Calu3 (cell line): ENCODE measurements around the gene SETSIP. TPM values are rescaled to one million over a fixed set of nuclear protein-coding genes. Genes with fewer than 3 reads are reported as not detected.
"Not testable (repeated sequence)": the region's sequence is repeated elsewhere in the genome, so short reads cannot be mapped to it uniquely, and the experiment has no call there.

Experiments
- BruUV-seq: library from RNA; stranded (reverse); fragments of 400-500 nt; replicated peaks from 2 replicates; lab custom pipeline; 2021; lab: Mats Ljungman, UMichigan
- CTCF ChIA-PET: fragments of 300-600 bp; sonication (Branson Sonifier 250); formaldehyde crosslinking; loops from one replicate; lab custom pipeline; 2022; ENCODE audit warnings: antibody characterized with exemption; lab: Charles Lee
- DNase-seq: peaks from one replicate; pipeline ENCODE4 v3.0.0; 2022
- H3K27ac Mint-ChIP-seq: one replicate; pipeline ENCODE4 v1.8.0; 2022; ENCODE audit warnings: mixed read lengths; ENCODE audit not compliant: unreplicated experiment
- H3K27me3 Mint-ChIP-seq: one replicate; pipeline ENCODE4 v1.8.0; 2022; ENCODE audit warnings: mixed read lengths; ENCODE audit not compliant: unreplicated experiment
- H3K36me3 Mint-ChIP-seq: one replicate; pipeline ENCODE4 v1.8.0; 2022; ENCODE audit warnings: mild to moderate bottlenecking, moderate library complexity, mixed read lengths; ENCODE audit not compliant: insufficient read depth, unreplicated experiment
- H3K4me1 Mint-ChIP-seq: one replicate; pipeline ENCODE4 v1.8.0; 2022; ENCODE audit warnings: mild to moderate bottlenecking, low read depth, mixed read lengths; ENCODE audit not compliant: unreplicated experiment
- H3K4me3 Mint-ChIP-seq: one replicate; pipeline ENCODE4 v1.8.0; 2022; ENCODE audit warnings: mild to moderate bottlenecking, low read depth, moderate library complexity, mixed read lengths; ENCODE audit not compliant: unreplicated experiment
- H3K9me3 Mint-ChIP-seq: one replicate; pipeline ENCODE4 v1.8.0; 2022; ENCODE audit warnings: low read depth, mixed read lengths; ENCODE audit not compliant: unreplicated experiment
- intact Hi-C: fragments of 100-400 bp; cut with micrococcal nuclease; formaldehyde crosslinking; loops from one replicate; pipeline ENCODE4 v1.10.0; 2022; ENCODE audit not compliant: unreplicated experiment
- total RNA-seq: library from RNA; stranded (reverse); gene quantifications from 2 replicates; pipeline ENCODE4 v1.2.3, GENCODE V29; 2022
- TF ChIP-seq, protein P1 (sequence below): fragments of 200-600 bp; IDR thresholded peaks from one replicate; pipeline ENCODE4 v1.8.0; 2022; ENCODE audit warnings: antibody characterized with exemption; ENCODE audit not compliant: unreplicated experiment

The SETSIP gene
- total RNA-seq, 1 experiment from 2014 or later = not detected

DNA sequence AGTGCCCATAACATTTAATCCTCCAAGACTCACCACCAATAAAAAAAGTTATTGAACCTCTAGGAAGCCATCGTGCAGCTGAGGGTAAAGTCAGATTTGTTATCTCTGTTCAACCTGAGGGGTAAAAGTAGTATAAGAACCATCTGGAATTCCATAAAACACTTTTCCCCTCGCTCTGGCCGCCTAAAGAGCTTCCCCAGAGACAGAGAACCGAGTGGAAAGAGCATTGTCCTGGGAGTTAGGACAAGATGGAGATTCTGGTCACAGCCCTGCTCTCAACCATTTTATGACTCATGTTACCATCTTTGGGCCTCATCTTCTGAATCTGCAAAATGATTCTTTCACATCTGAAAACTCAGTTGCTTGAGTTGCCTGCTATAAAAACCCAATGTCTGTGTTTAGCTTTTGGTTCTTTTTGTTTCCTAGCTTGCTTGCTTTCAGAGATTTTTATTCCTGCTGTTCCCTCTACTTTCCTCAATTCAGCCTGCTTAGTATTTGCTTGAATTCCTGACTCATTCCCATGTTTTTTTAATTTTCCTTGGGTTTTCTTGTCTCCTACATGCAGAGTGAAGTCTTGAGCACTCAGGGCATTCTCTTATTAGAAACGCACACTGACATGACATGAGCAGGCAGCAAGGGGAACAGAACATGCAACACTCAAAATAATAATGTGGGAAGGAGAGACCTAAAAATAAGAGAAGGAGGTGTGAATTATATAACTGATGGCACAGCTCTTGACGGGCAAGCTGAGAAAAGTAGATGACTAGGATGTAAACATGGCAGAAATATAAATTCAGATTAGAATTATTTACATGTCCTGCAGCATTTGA is 43.7 kb downstream of the SETSIP start:
- Mint-ChIP-seq H3K4me3 (no peak overlapping the region), H3K27ac (no peak overlapping the region), H3K36me3 (peaks cover 18% of the 10 kb centered on the region), H3K4me1 (peaks cover 16% of the 10 kb centered on the region), H3K27me3 (no peaks in the 10 kb centered on the region), H3K9me3 (no peaks in the 10 kb centered on the region)
- DNase-seq = no peak
- intact Hi-C loops = no loop called here
- BruUV-seq = no TSS peak
- TF ChIP-seq, protein P1, sequence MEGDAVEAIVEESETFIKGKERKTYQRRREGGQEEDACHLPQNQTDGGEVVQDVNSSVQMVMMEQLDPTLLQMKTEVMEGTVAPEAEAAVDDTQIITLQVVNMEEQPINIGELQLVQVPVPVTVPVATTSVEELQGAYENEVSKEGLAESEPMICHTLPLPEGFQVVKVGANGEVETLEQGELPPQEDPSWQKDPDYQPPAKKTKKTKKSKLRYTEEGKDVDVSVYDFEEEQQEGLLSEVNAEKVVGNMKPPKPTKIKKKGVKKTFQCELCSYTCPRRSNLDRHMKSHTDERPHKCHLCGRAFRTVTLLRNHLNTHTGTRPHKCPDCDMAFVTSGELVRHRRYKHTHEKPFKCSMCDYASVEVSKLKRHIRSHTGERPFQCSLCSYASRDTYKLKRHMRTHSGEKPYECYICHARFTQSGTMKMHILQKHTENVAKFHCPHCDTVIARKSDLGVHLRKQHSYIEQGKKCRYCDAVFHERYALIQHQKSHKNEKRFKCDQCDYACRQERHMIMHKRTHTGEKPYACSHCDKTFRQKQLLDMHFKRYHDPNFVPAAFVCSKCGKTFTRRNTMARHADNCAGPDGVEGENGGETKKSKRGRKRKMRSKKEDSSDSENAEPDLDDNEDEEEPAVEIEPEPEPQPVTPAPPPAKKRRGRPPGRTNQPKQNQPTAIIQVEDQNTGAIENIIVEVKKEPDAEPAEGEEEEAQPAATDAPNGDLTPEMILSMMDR = no peak
- CTCF ChIA-PET = interaction anchor here (1.1 kb wide), 1 partner anchor 10 kb away, joined by 9 read pairs; no protein-coding TSS in a partner anchor

DNA sequence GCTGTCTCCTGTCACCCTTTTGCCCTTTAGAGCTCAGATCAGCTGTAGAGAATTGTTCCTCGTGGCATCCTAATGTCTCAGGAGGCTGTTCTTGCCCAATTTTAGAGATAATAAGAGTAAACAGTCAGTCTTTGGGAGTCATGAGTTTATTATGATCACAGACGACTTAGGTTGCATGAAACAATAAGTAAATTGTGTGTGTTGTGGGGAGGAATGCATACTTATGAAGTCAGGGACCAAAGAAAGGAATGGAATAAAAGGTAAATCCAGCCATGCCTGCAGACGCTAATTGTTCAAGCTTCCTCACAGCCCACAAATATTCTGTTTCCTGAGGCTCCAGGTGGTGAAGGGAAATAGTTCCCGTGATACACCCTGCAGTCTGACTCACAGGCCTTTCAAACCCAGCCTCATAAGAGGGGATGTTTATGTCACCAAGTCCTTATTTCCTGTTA is 44.5 kb downstream of the SETSIP start:
- TF ChIP-seq, protein P1 = no peak
- H3K36me3 Mint-ChIP-seq = peaks cover 18% of the 10 kb centered on the region
- CTCF ChIA-PET = interaction anchor here (0.6 to 1.1 kb wide), 5 partner anchors 9 to 833 kb away, joined by 3 to 9 read pairs (median 4); no protein-coding TSS in a partner anchor
- no peaks in the 10 kb centered on the region for H3K27me3 Mint-ChIP-seq
- intact Hi-C loops = no loop called here
- H3K9me3 Mint-ChIP-seq = no peaks in the 10 kb centered on the region
- H3K27ac Mint-ChIP-seq = peak overlapping the region; percentile 73
- BruUV-seq = TSS peak; percentile 29
- DNase-seq = peak; percentile 51
- H3K4me3 Mint-ChIP-seq = peak overlapping the region; percentile 91
- H3K4me1 Mint-ChIP-seq = peaks cover 16% of the 10 kb centered on the region

DNA sequence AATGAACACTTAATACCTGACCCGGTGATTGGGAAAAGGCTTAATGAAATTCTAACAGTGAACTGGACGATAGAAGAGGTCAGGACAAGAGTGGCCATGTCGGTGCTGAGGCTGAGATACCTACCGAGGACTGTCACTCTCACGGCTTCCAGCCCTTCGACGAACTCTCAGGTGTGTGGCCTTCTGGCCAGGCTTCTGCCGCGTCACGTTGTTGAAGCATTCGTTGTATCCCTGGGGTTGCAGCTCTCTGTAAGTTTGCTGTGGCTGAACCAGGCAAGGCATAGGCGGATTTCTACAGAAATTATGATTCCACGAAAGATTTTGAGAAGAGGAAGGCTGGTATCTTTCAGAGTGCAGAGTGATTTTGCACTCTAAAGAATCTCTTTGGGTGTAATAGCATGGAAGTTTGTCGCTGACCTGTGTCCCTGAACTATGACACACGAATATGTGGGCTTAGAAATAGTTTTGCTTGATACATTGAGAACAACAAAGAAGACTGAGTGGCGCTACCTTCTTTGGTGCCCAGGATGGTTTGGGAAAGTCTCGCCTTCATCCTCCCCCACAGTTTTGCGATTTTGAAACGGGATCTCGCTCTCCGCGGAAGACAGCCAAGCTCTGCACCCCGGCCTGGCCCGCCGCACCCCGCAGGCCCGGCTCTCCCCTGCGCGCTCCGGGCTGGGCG is 45.8 kb downstream of the SETSIP start:
- H3K36me3 Mint-ChIP-seq = peaks cover 18% of the 10 kb centered on the region
- H3K27ac Mint-ChIP-seq = peak overlapping the region; percentile 58
- H3K9me3 Mint-ChIP-seq = no peaks in the 10 kb centered on the region
- H3K27me3 Mint-ChIP-seq = no peaks in the 10 kb centered on the region
- peak overlapping the region; percentile 91 for H3K4me3 Mint-ChIP-seq
- TF ChIP-seq, protein P1 = no peak
- no TSS peak for BruUV-seq
- CTCF ChIA-PET = no interaction called here
- H3K4me1 Mint-ChIP-seq = peaks cover 16% of the 10 kb centered on the region
- DNase-seq = no peak
- intact Hi-C loops = no loop called here

DNA sequence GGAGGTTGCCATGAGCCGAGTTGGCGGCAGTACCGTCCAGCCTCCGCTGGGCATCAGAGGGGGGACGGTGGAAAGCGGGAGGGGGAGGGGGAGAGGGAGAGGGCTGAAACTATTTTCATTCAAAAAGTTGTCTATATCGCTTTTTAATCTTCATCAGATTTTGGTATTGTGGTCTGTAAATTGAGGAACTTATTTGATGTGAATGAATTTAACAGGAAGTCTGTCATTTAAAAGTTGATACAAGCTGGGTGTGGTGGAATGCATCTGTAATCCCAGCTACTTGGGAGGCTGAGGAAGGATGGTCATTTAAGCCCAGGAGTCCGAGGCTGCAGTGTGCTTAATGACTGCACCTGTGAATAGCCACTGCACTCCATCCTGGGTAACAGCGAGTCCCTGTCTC is 48.4 kb downstream of the SETSIP start:
- H3K27me3 Mint-ChIP-seq = no peaks in the 10 kb centered on the region
- H3K36me3 Mint-ChIP-seq = peaks cover 18% of the 10 kb centered on the region
- peaks cover 16% of the 10 kb centered on the region for H3K4me1 Mint-ChIP-seq
- H3K9me3 Mint-ChIP-seq = peaks cover 2% of the 10 kb centered on the region
- BruUV-seq = no TSS peak
- no peak for DNase-seq
- CTCF ChIA-PET = no interaction called here
- TF ChIP-seq, protein P1 = no peak
- intact Hi-C loops = no loop called here
- H3K27ac Mint-ChIP-seq = no peak overlapping the region
- H3K4me3 Mint-ChIP-seq = no peak overlapping the region

DNA sequence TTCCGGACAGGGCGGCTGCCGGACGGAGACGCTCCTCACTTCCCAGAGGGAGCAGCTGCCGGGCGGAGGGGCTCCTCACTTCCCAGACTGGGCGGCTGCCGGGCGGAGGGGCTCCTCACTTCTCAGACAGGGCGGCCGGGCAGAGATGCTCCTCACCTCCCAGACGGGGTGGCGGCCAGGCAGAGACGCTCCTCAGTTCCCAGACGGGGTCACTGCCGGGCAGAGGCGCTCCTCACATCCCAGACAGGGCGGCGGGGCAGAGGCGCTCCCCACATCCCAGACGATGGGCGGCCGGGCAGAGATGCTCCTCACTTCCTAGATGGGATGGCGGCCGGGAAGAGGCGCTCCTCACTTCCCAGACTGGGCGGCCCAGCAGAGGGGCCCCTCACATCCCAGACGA is 49.2 kb downstream of the SETSIP start:
- H3K27me3 Mint-ChIP-seq, H3K4me3 Mint-ChIP-seq, CTCF ChIA-PET, DNase-seq, H3K27ac Mint-ChIP-seq, intact Hi-C loops, BruUV-seq, H3K9me3 Mint-ChIP-seq: not testable (repeated sequence)
- peaks cover 16% of the 10 kb centered on the region for H3K4me1 Mint-ChIP-seq
- H3K36me3 Mint-ChIP-seq = peaks cover 18% of the 10 kb centered on the region
